Thyroid gland (tissue), 4 donors: ENCODE data around the gene GRXCR1. TPM values are rescaled to one million over a fixed set of nuclear protein-coding genes. Genes with fewer than 3 reads are reported as not detected.

Experiments
- DNase-seq, 2 donors: peaks; one replicate each; pipeline ENCODE4 v3.0.0-alpha.2; 2019
- H3K27ac ChIP-seq, 3 donors: fragments of 200-600 bp; sonication (generic); 1 replicate in 2 of 3; 2 replicates in 1 of 3; pipeline ENCODE4 v1.5.1; 2016 to 2019; ENCODE audit warnings: mild to moderate bottlenecking in 1 of 3, moderate library complexity in 1 of 3
- H3K27me3 ChIP-seq: fragments of 200-600 bp; sonication (generic); one replicate; pipeline ENCODE4 v1.5.1; 2019
- H3K36me3 ChIP-seq, 2 donors: fragments of 200-600 bp; sonication (generic); one replicate each; pipeline ENCODE4 v1.5.1; 2016 to 2019
- H3K4me1 ChIP-seq, 2 donors: fragments of 200-600 bp; sonication (generic); one replicate each; pipeline ENCODE4 v1.5.1; 2017 to 2019
- H3K4me3 ChIP-seq, 3 donors: fragments of 200-600 bp; sonication (generic); replicated peaks in 1 of 3; 1 replicate in 2 of 3; 2 replicates in 1 of 3; pipeline ENCODE4 v1.5.1; 2016; ENCODE audit warnings: mild to moderate bottlenecking in 1 of 3
- H3K9me3 ChIP-seq: fragments of 200-600 bp; sonication (generic); one replicate; pipeline ENCODE4 v1.5.1; 2017
- POLR2A ChIP-seq, 2 donors: fragments of 450-650 bp; IDR thresholded peaks; one replicate each; pipeline ENCODE4 v1.6.1; 2017; ENCODE audit warnings: antibody characterized with exemption in 2 of 2, mild to moderate bottlenecking in 2 of 2, moderate library complexity in 1 of 2
- WGBS, 2 donors: methylation state at CpG; one replicate each; pipeline ENCODE4 v1.1.5; 2017; 5-methylcytosine and 5-hydroxymethylcytosine counted together
- intact Hi-C: fragments of 100-400 bp; cut with DNase I; formaldehyde crosslinking; loops from one replicate; pipeline ENCODE4 v1.15.1; 2023
- total RNA-seq, 4 donors: library from RNA; depleted of rRNA; stranded (reverse); fragments of >200 nt; gene quantifications; one replicate each; pipeline ENCODE4 v1.2.3, GENCODE V29; 2016
- TF ChIP-seq, protein P1 (sequence below), 6 experiments: fragments of 200-600 bp in 3 of 6; fragments of 450-650 bp in 3 of 6; sonication (generic) in 3 of 6; IDR thresholded peaks; one replicate each; pipeline ENCODE4 v1.5.1; 2016 to 2019; ENCODE audit warnings: antibody characterized with exemption in 6 of 6, mild to moderate bottlenecking in 2 of 6, inconsistent platforms in 1 of 6, moderate library complexity in 1 of 6

The GRXCR1 gene
- total RNA-seq, 4 donors from 2014 or later: not detected

GRCh38 chr4:42865572-42866189 lies 26.8 kb upstream of the GRXCR1 start:
- no peaks in the 10 kb centered on the region for H3K9me3 ChIP-seq
- peak; percentile 52 to 54 for DNase-seq
- TF ChIP-seq, protein P1, sequence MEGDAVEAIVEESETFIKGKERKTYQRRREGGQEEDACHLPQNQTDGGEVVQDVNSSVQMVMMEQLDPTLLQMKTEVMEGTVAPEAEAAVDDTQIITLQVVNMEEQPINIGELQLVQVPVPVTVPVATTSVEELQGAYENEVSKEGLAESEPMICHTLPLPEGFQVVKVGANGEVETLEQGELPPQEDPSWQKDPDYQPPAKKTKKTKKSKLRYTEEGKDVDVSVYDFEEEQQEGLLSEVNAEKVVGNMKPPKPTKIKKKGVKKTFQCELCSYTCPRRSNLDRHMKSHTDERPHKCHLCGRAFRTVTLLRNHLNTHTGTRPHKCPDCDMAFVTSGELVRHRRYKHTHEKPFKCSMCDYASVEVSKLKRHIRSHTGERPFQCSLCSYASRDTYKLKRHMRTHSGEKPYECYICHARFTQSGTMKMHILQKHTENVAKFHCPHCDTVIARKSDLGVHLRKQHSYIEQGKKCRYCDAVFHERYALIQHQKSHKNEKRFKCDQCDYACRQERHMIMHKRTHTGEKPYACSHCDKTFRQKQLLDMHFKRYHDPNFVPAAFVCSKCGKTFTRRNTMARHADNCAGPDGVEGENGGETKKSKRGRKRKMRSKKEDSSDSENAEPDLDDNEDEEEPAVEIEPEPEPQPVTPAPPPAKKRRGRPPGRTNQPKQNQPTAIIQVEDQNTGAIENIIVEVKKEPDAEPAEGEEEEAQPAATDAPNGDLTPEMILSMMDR (IDR thresholded peaks at IDR 0.05): peak; percentile 61 to 82 (median 72)
- no peak for TF ChIP-seq POLR2A (IDR thresholded peaks at IDR 0.05)
- H3K4me1 ChIP-seq: no peaks in the 10 kb centered on the region
- no peaks in the 10 kb centered on the region for H3K27me3 ChIP-seq
- 24 to 25% methylated on average over 3 of the region's 3 CpGs for WGBS, 2 donors
- H3K36me3 ChIP-seq: no peaks in the 10 kb centered on the region
- no peak overlapping the region for H3K27ac ChIP-seq
- H3K4me3 ChIP-seq: no peak overlapping the region
- intact Hi-C loops: loop anchor here (5.0 kb wide), 1 partner anchor 298 kb away; no protein-coding TSS in a partner anchor

- Histone ChIP-seq H3K4me1 (no peaks in the 10 kb centered on the region), H3K27ac (no peak overlapping the region), H3K9me3 (no peaks in the 10 kb centered on the region), H3K36me3 (no peaks in the 10 kb centered on the region), H3K27me3 (no peaks in the 10 kb centered on the region), H3K4me3 (no peak overlapping the region)
- no peak for DNase-seq
- intact Hi-C loops: no loop called here
- no peak for TF ChIP-seq POLR2A (IDR thresholded peaks at IDR 0.05)
- TF ChIP-seq, protein P1 (IDR thresholded peaks at IDR 0.05): no peak
- WGBS, 2 donors: 79 to 85% methylated on average over 5 of the region's 5 CpGs
Measured at GRCh38 chr4:42871261-42871660, 21.3 kb upstream of the GRXCR1 start.

- no peak for DNase-seq
Measured at GRCh38 chr4:42871671-42872290, 20.7 kb upstream of the GRXCR1 start.

GRCh38 chr4:42878863-42879262 lies 13.7 kb upstream of the GRXCR1 start:
- H3K4me3 ChIP-seq: no peak overlapping the region
- intact Hi-C loops: no loop called here
- H3K36me3 ChIP-seq: no peaks in the 10 kb centered on the region
- no peak overlapping the region for H3K27ac ChIP-seq
- 61 to 67% methylated on average over 3 of the region's 3 CpGs for WGBS, 2 donors
- TF ChIP-seq POLR2A (IDR thresholded peaks at IDR 0.05): no peak
- TF ChIP-seq, protein P1 (IDR thresholded peaks at IDR 0.05): no peak
- no peaks in the 10 kb centered on the region for H3K4me1 ChIP-seq
- no peaks in the 10 kb centered on the region for H3K9me3 ChIP-seq
- no peak for DNase-seq
- no peaks in the 10 kb centered on the region for H3K27me3 ChIP-seq

More at GRCh38 chr4:42871671-42872290, 20.7 kb upstream of the GRXCR1 start:
- Histone ChIP-seq H3K9me3 (no peaks in the 10 kb centered on the region), H3K4me3 (no peak overlapping the region), H3K4me1 (no peaks in the 10 kb centered on the region), H3K27ac (no peak overlapping the region), H3K36me3 (no peaks in the 10 kb centered on the region), H3K27me3 (no peaks in the 10 kb centered on the region)
- 51 to 63% methylated on average over 2 of the region's 2 CpGs for WGBS, 2 donors
- intact Hi-C loops: no loop called here
- TF ChIP-seq, protein P1 (IDR thresholded peaks at IDR 0.05): no peak

- H3K4me1 ChIP-seq: no peaks in the 10 kb centered on the region
- no peak overlapping the region for H3K27ac ChIP-seq
- 59 to 67% methylated on average over 2 of the region's 2 CpGs for WGBS, 2 donors
- H3K27me3 ChIP-seq: no peaks in the 10 kb centered on the region
- DNase-seq: no peak
- TF ChIP-seq POLR2A (IDR thresholded peaks at IDR 0.05): no peak
- TF ChIP-seq, protein P1 (IDR thresholded peaks at IDR 0.05): no peak
- no peak overlapping the region for H3K4me3 ChIP-seq
- intact Hi-C loops: no loop called here
- H3K9me3 ChIP-seq: no peaks in the 10 kb centered on the region
- no peaks in the 10 kb centered on the region for H3K36me3 ChIP-seq
Measured at GRCh38 chr4:42881253-42881652, 11.3 kb upstream of the GRXCR1 start.
